HepG2 (cell line): ENCODE results near the gene ZBTB46. TPM values are rescaled to one million over a fixed set of nuclear protein-coding genes. Genes with fewer than 3 reads are reported as not detected.

ENCODE experiments used
- ETV5 ChIP-seq: IDR thresholded peaks from 2 replicates; pipeline ENCODE4 v1.6.1; 2018; ENCODE audit warnings: missing biosample characterization, missing genetic modification reagents, inconsistent platforms, borderline replicate concordance
- FOXM1 ChIP-seq: sonication (generic); formaldehyde crosslinking; IDR thresholded peaks from 2 replicates; pipeline ENCODE4 v1.5.0; 2020; ENCODE audit warnings: missing genetic modification reagents
- MED8 ChIP-seq: sonication (generic); formaldehyde crosslinking; IDR thresholded peaks from 2 replicates; pipeline ENCODE4 v1.8.1; 2023; ENCODE audit warnings: mild to moderate bottlenecking, missing genetic modification reagents; ENCODE audit not compliant: insufficient replicate concordance
- NCOA5 ChIP-seq: sonication (generic); formaldehyde crosslinking; IDR thresholded peaks from 2 replicates; pipeline ENCODE4 v1.4.0; 2020; ENCODE audit warnings: missing genetic modification reagents
- ZBTB1 ChIP-seq: sonication (generic); formaldehyde crosslinking; IDR thresholded peaks from 2 replicates; pipeline ENCODE4 v1.4.0; 2020; ENCODE audit warnings: missing genetic modification reagents, borderline replicate concordance
- ZC3H4 ChIP-seq: sonication (generic); formaldehyde crosslinking; IDR thresholded peaks from 2 replicates; pipeline ENCODE4 v1.4.0; 2020; ENCODE audit warnings: missing genetic modification reagents, borderline replicate concordance
- ZMYM2 ChIP-seq: sonication (generic); formaldehyde crosslinking; IDR thresholded peaks from 2 replicates; pipeline ENCODE4 v1.8.0; 2022; ENCODE audit warnings: mild to moderate bottlenecking, missing genetic modification reagents
- ZMYM3 ChIP-seq: sonication (generic); formaldehyde crosslinking; IDR thresholded peaks from 2 replicates; pipeline ENCODE4 v1.5.1; 2020; ENCODE audit warnings: mild to moderate bottlenecking, missing genetic modification reagents
- ZNF337 ChIP-seq: sonication (generic); formaldehyde crosslinking; IDR thresholded peaks from 2 replicates; pipeline ENCODE4 v1.5.1; 2020; ENCODE audit warnings: missing genetic modification reagents, low read depth, mild to moderate bottlenecking, borderline replicate concordance
- ZNF703 ChIP-seq: sonication (generic); formaldehyde crosslinking; IDR thresholded peaks from 2 replicates; pipeline ENCODE4 v1.5.1; 2020; ENCODE audit warnings: missing genetic modification reagents, mild to moderate bottlenecking, moderate library complexity, borderline replicate concordance
- polyA plus RNA-seq, 8 experiments: library from polyadenylated mRNA; depleted of rRNA in 3 of 8; stranded (reverse) in 7 of 8; unstranded in 1 of 8; fragments of >200 nt; fragmentation: Illumina TruSeq in 4 of 8; extraction: Trizol in 4 of 8; gene quantifications; 2 replicates each; pipeline versions ENCODE4 v1.2.1 to v1.2.3, GENCODE V29; 2011 to 2016; ENCODE audit warnings: low read depth in 4 of 8, missing spikeins in 1 of 8, mixed read lengths in 1 of 8; ENCODE audit not compliant: insufficient read depth in 1 of 8
- total RNA-seq, 5 experiments: library from RNA; depleted of rRNA; stranded (reverse); fragments of >200 nt; fragmentation: Illumina TruSeq; extraction: Trizol; gene quantifications; 2 replicates each; pipeline ENCODE4 v1.2.3, GENCODE V29; 2016; ENCODE audit warnings: low read depth in 1 of 5
- TF ChIP-seq, protein P1 (sequence below): sonication (generic); formaldehyde crosslinking; IDR thresholded peaks from 2 replicates; pipeline ENCODE4 v1.5.1; 2020; ENCODE audit warnings: missing genetic modification reagents, mild to moderate bottlenecking, borderline replicate concordance
- TF ChIP-seq, protein P2 (sequence below): sonication (generic); formaldehyde crosslinking; IDR thresholded peaks from 2 replicates; pipeline ENCODE4 v1.4.0; 2020; ENCODE audit warnings: low read depth, mild to moderate bottlenecking, missing genetic modification reagents
- TF ChIP-seq, protein P3 (sequence below): sonication (generic); formaldehyde crosslinking; IDR thresholded peaks from 2 replicates; pipeline ENCODE4 v1.4.0; 2020; ENCODE audit warnings: missing genetic modification reagents, mild to moderate bottlenecking, borderline replicate concordance
- TF ChIP-seq, protein P4 (sequence below): sonication (generic); formaldehyde crosslinking; IDR thresholded peaks from 2 replicates; pipeline ENCODE4 v1.5.0; 2020; ENCODE audit warnings: missing genetic modification reagents
- TF ChIP-seq, protein P5 (sequence below): sonication (generic); formaldehyde crosslinking; conservative IDR thresholded peaks from 2 replicates; pipeline ENCODE4 v1.5.0; 2020; ENCODE audit warnings: missing genetic modification reagents
- TF ChIP-seq, protein P6 (sequence below): sonication (generic); formaldehyde crosslinking; IDR thresholded peaks from 2 replicates; pipeline ENCODE4 v1.4.0; 2020; ENCODE audit warnings: missing genetic modification reagents

The ZBTB46 gene
- total and polyA plus RNA-seq, 2 of the 13 experiments (the other 11 are each of a cell fraction or from before 2014, with no cell fraction given) = 1.6 to 13.5 TPM

DNA sequence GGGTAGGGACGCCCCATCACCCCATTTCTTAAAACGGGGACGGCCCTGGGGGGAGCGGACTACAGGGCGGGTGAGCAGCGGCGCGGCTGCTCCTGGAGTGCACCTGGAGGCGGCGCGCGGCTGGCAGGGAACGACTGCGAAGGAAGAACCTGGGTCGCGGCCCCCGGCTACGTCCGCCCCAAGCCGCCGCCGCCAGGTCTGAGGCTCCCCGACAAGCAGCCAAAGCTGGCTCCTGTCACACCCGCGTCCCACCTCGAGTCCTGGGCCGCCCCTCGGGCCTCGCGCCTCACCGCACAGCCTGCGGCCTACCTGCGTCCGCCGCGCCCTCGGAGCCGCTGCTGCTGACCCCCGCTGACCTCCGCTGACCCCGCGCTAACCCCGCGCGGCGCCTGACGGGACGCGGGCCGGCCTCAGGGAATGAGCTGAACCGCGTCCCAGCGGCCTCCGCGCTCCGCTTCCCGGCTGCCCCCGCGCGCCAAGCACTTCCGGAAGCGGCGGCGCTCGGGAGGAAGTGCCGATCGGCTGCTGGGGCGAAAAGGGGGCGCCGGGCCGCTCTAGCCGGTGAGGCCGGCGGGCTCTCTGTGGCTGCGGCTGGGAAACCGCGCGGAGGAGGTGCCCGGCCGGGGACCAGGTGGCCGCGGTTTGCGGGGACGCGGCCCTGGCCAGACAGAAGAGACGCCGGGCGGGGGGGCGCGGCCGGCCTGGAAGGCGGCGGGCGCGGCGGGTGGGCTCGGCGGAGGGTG is 123.3 kb downstream of the ZBTB46 start, which contains the start of the genes ARFRP1 and ZGPAT (continued):
- TF ChIP-seq, protein P1, sequence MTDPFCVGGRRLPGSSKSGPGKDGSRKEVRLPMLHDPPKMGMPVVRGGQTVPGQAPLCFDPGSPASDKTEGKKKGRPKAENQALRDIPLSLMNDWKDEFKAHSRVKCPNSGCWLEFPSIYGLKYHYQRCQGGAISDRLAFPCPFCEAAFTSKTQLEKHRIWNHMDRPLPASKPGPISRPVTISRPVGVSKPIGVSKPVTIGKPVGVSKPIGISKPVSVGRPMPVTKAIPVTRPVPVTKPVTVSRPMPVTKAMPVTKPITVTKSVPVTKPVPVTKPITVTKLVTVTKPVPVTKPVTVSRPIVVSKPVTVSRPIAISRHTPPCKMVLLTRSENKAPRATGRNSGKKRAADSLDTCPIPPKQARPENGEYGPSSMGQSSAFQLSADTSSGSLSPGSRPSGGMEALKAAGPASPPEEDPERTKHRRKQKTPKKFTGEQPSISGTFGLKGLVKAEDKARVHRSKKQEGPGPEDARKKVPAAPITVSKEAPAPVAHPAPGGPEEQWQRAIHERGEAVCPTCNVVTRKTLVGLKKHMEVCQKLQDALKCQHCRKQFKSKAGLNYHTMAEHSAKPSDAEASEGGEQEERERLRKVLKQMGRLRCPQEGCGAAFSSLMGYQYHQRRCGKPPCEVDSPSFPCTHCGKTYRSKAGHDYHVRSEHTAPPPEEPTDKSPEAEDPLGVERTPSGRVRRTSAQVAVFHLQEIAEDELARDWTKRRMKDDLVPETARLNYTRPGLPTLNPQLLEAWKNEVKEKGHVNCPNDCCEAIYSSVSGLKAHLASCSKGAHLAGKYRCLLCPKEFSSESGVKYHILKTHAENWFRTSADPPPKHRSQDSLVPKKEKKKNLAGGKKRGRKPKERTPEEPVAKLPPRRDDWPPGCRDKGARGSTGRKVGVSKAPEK (CRISPR knock-in tag) = peak; percentile 55; the same call in 1 of the 2 replicates
- TF ChIP-seq MED8 (peak; percentile 82), FOXM1 (CRISPR knock-in tag) (peak; percentile 87), ZBTB1 (no peak), ZMYM3 (CRISPR knock-in tag) (no peak), ZNF703 (CRISPR knock-in tag) (peak; percentile 95; the same call in 1 of the 2 replicates), ZMYM2 (CRISPR knock-in tag) (no peak; the same call in 1 of the 2 replicates), ETV5 (CRISPR knock-in tag) (peak; percentile 92), NCOA5 (CRISPR knock-in tag) (no peak), ZNF337 (CRISPR knock-in tag) (peak; percentile 70; the same call in 1 of the 2 replicates), ZC3H4 (CRISPR knock-in tag) (peak; percentile 85; the same call in 1 of the 2 replicates)
- TF ChIP-seq, protein P2, sequence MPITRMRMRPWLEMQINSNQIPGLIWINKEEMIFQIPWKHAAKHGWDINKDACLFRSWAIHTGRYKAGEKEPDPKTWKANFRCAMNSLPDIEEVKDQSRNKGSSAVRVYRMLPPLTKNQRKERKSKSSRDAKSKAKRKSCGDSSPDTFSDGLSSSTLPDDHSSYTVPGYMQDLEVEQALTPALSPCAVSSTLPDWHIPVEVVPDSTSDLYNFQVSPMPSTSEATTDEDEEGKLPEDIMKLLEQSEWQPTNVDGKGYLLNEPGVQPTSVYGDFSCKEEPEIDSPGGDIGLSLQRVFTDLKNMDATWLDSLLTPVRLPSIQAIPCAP (CRISPR knock-in tag) = peak; percentile 42; the same call in 1 of the 2 replicates
- TF ChIP-seq, protein P3, sequence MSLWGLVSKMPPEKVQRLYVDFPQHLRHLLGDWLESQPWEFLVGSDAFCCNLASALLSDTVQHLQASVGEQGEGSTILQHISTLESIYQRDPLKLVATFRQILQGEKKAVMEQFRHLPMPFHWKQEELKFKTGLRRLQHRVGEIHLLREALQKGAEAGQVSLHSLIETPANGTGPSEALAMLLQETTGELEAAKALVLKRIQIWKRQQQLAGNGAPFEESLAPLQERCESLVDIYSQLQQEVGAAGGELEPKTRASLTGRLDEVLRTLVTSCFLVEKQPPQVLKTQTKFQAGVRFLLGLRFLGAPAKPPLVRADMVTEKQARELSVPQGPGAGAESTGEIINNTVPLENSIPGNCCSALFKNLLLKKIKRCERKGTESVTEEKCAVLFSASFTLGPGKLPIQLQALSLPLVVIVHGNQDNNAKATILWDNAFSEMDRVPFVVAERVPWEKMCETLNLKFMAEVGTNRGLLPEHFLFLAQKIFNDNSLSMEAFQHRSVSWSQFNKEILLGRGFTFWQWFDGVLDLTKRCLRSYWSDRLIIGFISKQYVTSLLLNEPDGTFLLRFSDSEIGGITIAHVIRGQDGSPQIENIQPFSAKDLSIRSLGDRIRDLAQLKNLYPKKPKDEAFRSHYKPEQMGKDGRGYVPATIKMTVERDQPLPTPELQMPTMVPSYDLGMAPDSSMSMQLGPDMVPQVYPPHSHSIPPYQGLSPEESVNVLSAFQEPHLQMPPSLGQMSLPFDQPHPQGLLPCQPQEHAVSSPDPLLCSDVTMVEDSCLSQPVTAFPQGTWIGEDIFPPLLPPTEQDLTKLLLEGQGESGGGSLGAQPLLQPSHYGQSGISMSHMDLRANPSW (CRISPR knock-in tag) = peak; percentile 22; the same call in 1 of the 2 replicates
- TF ChIP-seq, protein P4, sequence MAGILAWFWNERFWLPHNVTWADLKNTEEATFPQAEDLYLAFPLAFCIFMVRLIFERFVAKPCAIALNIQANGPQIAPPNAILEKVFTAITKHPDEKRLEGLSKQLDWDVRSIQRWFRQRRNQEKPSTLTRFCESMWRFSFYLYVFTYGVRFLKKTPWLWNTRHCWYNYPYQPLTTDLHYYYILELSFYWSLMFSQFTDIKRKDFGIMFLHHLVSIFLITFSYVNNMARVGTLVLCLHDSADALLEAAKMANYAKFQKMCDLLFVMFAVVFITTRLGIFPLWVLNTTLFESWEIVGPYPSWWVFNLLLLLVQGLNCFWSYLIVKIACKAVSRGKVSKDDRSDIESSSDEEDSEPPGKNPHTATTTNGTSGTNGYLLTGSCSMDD = no peak
- TF ChIP-seq, protein P5, sequence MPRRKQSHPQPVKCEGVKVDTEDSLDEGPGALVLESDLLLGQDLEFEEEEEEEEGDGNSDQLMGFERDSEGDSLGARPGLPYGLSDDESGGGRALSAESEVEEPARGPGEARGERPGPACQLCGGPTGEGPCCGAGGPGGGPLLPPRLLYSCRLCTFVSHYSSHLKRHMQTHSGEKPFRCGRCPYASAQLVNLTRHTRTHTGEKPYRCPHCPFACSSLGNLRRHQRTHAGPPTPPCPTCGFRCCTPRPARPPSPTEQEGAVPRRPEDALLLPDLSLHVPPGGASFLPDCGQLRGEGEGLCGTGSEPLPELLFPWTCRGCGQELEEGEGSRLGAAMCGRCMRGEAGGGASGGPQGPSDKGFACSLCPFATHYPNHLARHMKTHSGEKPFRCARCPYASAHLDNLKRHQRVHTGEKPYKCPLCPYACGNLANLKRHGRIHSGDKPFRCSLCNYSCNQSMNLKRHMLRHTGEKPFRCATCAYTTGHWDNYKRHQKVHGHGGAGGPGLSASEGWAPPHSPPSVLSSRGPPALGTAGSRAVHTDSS = peak; percentile 100
- TF ChIP-seq, protein P6, sequence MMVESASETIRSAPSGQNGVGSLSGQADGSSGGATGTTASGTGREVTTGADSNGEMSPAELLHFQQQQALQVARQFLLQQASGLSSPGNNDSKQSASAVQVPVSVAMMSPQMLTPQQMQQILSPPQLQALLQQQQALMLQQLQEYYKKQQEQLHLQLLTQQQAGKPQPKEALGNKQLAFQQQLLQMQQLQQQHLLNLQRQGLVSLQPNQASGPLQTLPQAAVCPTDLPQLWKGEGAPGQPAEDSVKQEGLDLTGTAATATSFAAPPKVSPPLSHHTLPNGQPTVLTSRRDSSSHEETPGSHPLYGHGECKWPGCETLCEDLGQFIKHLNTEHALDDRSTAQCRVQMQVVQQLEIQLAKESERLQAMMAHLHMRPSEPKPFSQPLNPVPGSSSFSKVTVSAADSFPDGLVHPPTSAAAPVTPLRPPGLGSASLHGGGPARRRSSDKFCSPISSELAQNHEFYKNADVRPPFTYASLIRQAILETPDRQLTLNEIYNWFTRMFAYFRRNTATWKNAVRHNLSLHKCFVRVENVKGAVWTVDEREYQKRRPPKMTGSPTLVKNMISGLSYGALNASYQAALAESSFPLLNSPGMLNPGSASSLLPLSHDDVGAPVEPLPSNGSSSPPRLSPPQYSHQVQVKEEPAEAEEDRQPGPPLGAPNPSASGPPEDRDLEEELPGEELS (CRISPR knock-in tag) = peak; percentile 39; the same call in 1 of the 2 replicates
